Measurements from ENCODE around the gene FMR1. TPM values are rescaled to one million over a fixed set of nuclear protein-coding genes. Genes with fewer than 3 reads are reported as not detected.
A peak's percentile ranks its signal among the peaks of the same experiment; 100 is the strongest.

The FMR1 gene
- total and polyA plus RNA-seq, 2 donors from 2014 or later = 23.1 to 69.0 TPM

DNA sequence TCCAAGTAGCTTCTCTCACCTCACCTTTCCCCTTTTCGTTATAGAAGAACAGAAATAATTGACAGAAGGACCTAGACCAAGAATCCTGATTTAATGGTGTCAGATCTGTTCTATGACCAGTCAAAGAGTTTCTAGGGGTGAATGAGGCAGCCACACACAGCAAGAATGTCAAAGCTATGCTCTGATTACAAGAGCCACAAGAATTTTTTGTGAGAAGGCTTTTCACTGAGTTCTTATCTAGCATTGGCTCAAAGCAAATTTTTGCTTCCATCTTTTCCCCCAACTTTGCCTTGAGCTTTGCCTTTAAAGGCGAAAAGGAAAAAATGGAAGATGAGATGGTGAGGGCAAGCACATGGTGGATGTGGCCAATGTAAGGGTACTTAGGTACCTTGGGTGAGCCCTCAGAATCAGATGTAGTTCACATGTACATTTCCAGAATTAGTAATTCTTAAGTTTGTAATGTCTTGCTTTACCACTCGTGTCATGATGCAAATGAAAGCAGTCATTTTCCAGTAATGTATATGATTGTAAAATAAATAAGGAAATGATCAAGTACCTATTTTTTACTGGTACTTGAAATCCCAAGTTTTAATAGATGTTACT is 23.5 kb downstream of the FMR1 start:
- no peaks in the 10 kb centered on the region for H3K4me1 ChIP-seq (ENCODE audit: control insufficient read depth in 2 of 3, insufficient read depth in 2 of 3, low read depth in 1 of 3, low read length in 3 of 3)
- no peaks in the 10 kb centered on the region for H3K9me3 ChIP-seq (ENCODE audit: control insufficient read depth in 2 of 3, insufficient read depth in 1 of 3, low read length in 3 of 3)
- H3K27ac ChIP-seq (ENCODE audit: low read depth in 2 of 2, low read length in 2 of 2) = no peak overlapping the region
- no peak for FAIRE-seq
- intact Hi-C loops (cut with DNase I) = no loop called here
- H3K4me3 ChIP-seq (ENCODE audit: low read length in 3 of 3) = no peak overlapping the region
- TF ChIP-seq CTCF (IDR thresholded peaks at IDR 0.05; ENCODE audit: borderline replicate concordance, extremely low read depth, insufficient read depth) = no peak
- no peaks in the 10 kb centered on the region for H3K27me3 ChIP-seq (ENCODE audit: control insufficient read depth, insufficient read depth, low read length)
- peaks cover 2 to 12% (median 2%) of the 10 kb centered on the region in 3 donors for H3K36me3 ChIP-seq (ENCODE audit: control insufficient read depth in 2 of 3, insufficient read depth in 3 of 3, low read length in 3 of 3)
- H3K9ac ChIP-seq (ENCODE audit: low read length in 3 of 3) = no peak overlapping the region
- DNase-seq = no peak

GRCh38 chrX:147945286-147945685 is 33.6 kb downstream of the FMR1 start:
- H3K9ac ChIP-seq (ENCODE audit: low read length in 3 of 3) = no peak overlapping the region
- H3K36me3 ChIP-seq (ENCODE audit: control insufficient read depth in 2 of 3, insufficient read depth in 3 of 3, low read length in 3 of 3) = peaks cover 0 to 17% (median 4%) of the 10 kb centered on the region in 3 donors
- intact Hi-C loops (cut with DNase I) = no loop called here
- no peaks in the 10 kb centered on the region for H3K4me1 ChIP-seq (ENCODE audit: control insufficient read depth in 2 of 3, insufficient read depth in 2 of 3, low read depth in 1 of 3, low read length in 3 of 3)
- no peak overlapping the region for H3K4me3 ChIP-seq (ENCODE audit: low read length in 3 of 3)
- H3K27me3 ChIP-seq (ENCODE audit: control insufficient read depth, insufficient read depth, low read length) = no peaks in the 10 kb centered on the region
- DNase-seq = no peak
- H3K27ac ChIP-seq (ENCODE audit: low read depth in 2 of 2, low read length in 2 of 2) = no peak overlapping the region
- no peak for FAIRE-seq
- TF ChIP-seq CTCF (IDR thresholded peaks at IDR 0.05; ENCODE audit: borderline replicate concordance, extremely low read depth, insufficient read depth) = no peak
- H3K9me3 ChIP-seq (ENCODE audit: control insufficient read depth in 2 of 3, insufficient read depth in 1 of 3, low read length in 3 of 3) = no peaks in the 10 kb centered on the region

DNA sequence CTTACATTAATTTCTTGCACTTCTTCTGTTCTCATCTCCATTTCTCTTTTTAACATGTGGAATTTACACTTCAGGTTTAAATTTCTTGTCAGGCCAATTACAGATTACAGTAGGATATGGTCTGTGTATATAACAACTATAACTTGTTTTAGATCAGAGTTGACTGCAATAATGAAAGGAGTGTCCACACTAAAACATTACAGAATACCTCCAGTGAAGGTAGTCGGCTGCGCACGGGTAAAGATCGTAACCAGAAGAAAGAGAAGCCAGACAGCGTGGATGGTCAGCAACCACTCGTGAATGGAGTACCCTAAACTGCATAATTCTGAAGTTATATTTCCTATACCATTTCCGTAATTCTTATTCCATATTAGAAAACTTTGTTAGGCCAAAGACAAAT is 36.8 kb downstream of the FMR1 start:
- DNase-seq (no peak), FAIRE-seq (no peak)
- Histone ChIP-seq H3K27me3 (ENCODE audit: control insufficient read depth, insufficient read depth, low read length) (no peaks in the 10 kb centered on the region), H3K4me3 (ENCODE audit: low read length in 3 of 3) (no peak overlapping the region), H3K27ac (ENCODE audit: low read depth in 2 of 2, low read length in 2 of 2) (no peak overlapping the region), H3K9ac (ENCODE audit: low read length in 3 of 3) (no peak overlapping the region), H3K36me3 (ENCODE audit: control insufficient read depth in 2 of 3, insufficient read depth in 3 of 3, low read length in 3 of 3) (peaks cover 0 to 13% (median 0%) of the 10 kb centered on the region in 3 donors), H3K4me1 (ENCODE audit: control insufficient read depth in 2 of 3, insufficient read depth in 2 of 3, low read depth in 1 of 3, low read length in 3 of 3) (no peaks in the 10 kb centered on the region), H3K9me3 (ENCODE audit: control insufficient read depth in 2 of 3, insufficient read depth in 1 of 3, low read length in 3 of 3) (no peaks in the 10 kb centered on the region)
- intact Hi-C loops (cut with DNase I) = no loop called here
- no peak for TF ChIP-seq CTCF (IDR thresholded peaks at IDR 0.05; ENCODE audit: borderline replicate concordance, extremely low read depth, insufficient read depth)

DNA sequence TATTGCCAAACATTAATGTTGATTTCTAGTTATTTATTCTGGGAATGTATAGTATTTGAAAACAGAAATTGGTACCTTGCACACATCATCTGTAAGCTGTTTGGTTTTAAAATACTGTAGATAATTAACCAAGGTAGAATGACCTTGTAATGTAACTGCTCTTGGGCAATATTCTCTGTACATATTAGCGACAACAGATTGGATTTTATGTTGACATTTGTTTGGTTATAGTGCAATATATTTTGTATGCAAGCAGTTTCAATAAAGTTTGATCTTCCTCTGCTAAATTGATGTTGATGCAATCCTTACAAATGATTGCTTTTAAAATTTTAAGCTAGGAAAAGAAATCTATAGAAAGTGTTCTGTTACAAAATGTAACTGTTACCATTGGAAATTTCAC is 38.6 kb downstream of the FMR1 start:
- peaks cover 0 to 1% (median 0%) of the 10 kb centered on the region in 3 donors for H3K36me3 ChIP-seq (ENCODE audit: control insufficient read depth in 2 of 3, insufficient read depth in 3 of 3, low read length in 3 of 3)
- intact Hi-C loops (cut with DNase I) = no loop called here
- H3K27me3 ChIP-seq (ENCODE audit: control insufficient read depth, insufficient read depth, low read length) = no peaks in the 10 kb centered on the region
- H3K4me1 ChIP-seq (ENCODE audit: control insufficient read depth in 2 of 3, insufficient read depth in 2 of 3, low read depth in 1 of 3, low read length in 3 of 3) = no peaks in the 10 kb centered on the region
- no peak for TF ChIP-seq CTCF (IDR thresholded peaks at IDR 0.05; ENCODE audit: borderline replicate concordance, extremely low read depth, insufficient read depth)
- FAIRE-seq = peak; percentile 92
- no peak for DNase-seq
- no peak overlapping the region for H3K27ac ChIP-seq (ENCODE audit: low read depth in 2 of 2, low read length in 2 of 2)
- no peak overlapping the region for H3K4me3 ChIP-seq (ENCODE audit: low read length in 3 of 3)
- no peak overlapping the region for H3K9ac ChIP-seq (ENCODE audit: low read length in 3 of 3)
- no peaks in the 10 kb centered on the region for H3K9me3 ChIP-seq (ENCODE audit: control insufficient read depth in 2 of 3, insufficient read depth in 1 of 3, low read length in 3 of 3)
